HG03139 (cell line): ENCODE measurements around the gene RPS28.
"Not testable (repeated sequence)": the region's sequence is repeated elsewhere in the genome, so short reads cannot be mapped to it uniquely, and the experiment has no call there.

ENCODE experiments used
- ATAC-seq: cut with Tn5 transposase; IDR thresholded peaks from one replicate; pipeline ENCODE4 v1.9.1; 2021; ENCODE audit not compliant: unreplicated experiment

Gene RPS28

DNA sequence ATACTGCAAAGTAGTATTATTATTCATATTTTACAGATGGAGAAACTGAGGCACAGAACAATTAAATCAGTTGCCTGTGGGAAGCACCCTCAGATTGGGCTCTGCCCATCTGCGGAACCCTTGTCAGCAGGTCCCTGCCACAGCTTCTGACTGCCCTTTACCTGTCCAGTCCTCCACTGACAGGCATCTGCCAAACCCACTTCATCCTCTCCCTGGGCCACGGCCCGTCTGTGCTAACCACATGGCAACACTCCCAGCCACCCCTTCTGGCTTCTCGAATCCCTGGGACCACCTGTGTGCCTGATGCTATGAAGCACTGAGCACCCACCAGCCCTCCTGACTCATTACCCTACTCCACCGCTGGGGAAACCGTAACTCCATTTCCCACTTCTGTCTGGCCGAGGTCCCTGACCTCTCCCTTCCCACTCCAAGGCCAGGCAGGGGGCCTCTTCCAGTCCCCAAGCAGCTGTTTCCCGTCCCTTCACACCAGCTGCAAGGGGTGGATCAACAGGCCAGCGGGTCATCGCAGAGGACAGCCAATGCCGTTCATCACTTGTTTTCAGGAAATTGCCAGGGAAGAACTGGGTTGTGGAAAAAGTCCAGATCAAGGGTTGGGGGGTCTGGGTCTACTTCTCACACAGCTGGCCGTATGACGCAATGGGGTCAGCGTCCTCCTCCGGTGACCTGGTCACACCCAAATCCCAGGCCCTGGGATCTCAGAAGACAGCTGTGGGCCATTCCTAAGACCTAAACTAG, 19.2 kb downstream of the RPS28 start:
- ATAC-seq, result no peak

DNA sequence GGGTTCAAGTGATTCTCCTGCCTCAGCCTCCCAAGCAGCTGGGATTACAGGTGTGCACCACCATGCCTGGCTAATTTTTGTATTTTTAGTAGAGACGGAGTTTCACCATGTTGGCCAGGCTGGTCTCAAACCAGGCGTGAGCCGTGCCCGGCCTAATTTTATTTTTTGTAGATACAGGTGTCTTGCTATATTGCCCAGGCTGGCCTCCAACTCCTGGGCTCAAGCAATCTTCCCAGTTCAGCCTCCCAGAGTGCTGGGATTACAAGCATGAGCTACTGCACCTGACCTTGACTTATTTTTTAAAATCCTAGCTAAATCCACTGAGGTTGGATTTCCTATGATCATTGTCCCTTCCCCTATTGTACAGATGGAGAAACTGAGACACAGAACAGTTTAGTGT, 20.2 kb downstream of the RPS28 start:
- not testable (repeated sequence) for ATAC-seq

DNA sequence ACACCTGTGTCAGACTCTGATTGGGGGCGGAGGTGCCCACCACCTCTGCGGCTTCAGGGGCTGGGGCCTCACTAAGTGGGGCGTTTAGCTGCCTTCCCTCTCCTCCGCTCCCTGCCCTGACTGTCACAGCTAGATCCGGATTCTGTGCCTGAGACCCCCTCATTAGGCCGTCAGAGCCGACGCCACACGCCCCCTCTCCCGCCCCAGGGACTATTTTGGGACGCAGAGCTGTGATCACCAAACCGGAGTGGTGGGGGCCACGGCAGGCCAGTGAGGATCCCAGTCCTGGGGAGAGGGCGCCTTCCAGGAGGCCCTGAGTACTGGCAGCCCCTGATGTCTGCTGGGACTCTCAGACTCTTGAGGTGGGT, 21.0 kb downstream of the RPS28 start:
- ATAC-seq, result no peak

DNA sequence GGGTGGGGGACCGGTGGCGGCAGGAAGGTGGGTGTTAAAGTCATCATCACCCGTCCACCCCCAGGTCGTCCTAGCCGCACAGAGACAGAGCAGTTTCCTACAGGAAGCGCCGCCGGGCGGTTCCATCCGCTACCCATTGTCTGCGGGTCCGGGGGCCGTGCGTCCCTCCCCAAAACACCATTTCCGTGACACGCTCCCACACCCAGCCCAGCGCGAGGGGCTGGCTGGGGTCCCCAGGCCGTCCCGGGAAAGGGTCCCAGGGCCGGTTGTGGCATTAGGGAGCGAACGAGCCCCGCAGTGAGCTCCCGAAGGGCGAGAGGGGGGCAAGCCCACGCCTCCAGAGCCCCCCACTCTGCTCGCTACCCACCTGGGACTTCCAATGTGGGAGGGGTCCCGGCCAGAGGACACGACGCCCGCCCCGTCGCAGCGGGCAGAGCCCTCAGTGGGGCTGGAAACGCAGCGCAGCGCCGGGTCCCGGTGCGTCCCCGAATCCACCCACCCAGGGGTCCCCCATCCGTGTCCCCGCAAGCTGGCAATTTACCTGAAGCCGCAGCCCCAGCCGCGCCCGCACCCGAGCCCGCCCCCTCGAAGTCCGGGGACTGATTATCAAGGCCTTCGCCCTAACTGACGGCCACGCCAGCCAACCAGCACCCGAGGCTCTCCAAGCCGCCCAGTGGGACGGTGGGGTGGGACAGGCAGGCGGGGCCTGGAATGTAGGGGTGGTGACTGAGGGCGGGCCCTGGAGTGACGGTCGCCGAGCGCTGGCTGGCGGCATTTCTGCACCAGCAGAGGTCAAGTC, 21.6 kb downstream of the RPS28 start, which contains the start of gene KANK3:
Gene KANK3, minus strand, starts transcription at position 579 of the 799 bp plus-strand sequence. CDS start 5,434 bp downstream, outside the sequence.
- peak; percentile 91 for ATAC-seq

DNA sequence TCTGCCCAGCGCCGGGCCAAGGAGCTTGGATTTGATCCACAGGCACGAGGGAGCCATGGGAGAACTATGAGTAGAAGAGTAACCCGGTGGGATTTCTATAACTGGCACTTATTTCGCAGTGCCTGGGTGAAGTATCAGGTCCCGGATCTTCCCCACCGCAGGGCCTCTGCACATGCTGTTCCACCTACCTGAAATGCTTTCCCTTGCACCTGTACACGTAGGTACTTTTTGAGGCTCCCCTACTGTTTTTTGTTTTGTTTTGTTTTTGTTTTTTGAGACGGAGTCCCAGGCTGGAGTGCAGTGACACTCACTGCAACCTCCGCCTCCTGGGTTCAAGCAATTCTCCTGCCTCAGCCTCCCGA, 22.2 kb downstream of the RPS28 start:
- no peak for ATAC-seq

DNA sequence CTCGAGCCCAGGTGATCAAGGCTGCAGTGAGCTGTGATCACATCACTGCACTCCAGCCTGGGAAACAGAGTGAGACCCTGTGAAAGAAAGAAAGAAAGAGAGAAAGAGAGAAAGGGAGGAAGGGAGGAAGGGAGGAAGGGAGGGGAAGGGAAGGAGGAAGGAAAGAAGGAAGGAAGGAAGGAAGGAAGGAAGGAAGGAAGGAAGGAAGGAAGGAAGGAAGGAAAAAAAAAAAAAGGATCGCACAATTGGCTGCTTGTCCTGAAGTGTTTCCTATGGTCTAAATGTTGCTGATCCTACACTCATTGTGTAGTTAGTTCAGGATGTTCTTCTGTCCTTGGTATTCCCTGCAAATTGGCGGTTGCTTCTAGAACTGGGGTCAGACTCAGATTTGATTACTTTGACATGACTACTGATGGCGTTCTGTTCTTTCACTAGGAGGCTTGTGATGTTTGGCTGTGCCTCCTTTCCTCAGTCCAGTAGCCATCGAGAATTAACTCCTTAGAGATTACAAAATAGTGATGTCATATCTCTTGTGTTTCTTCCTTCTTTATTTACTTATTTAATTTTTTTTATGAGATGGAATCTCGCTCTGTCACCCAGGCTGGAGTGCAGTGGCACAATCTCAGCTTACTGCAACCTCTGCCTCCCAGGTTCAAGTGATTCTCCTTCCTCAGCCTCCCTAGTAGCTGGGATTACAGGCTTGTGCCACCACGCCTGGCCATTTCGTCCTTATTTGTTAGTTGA, 28.5 kb downstream of the RPS28 start:
- not testable (repeated sequence) for ATAC-seq

DNA sequence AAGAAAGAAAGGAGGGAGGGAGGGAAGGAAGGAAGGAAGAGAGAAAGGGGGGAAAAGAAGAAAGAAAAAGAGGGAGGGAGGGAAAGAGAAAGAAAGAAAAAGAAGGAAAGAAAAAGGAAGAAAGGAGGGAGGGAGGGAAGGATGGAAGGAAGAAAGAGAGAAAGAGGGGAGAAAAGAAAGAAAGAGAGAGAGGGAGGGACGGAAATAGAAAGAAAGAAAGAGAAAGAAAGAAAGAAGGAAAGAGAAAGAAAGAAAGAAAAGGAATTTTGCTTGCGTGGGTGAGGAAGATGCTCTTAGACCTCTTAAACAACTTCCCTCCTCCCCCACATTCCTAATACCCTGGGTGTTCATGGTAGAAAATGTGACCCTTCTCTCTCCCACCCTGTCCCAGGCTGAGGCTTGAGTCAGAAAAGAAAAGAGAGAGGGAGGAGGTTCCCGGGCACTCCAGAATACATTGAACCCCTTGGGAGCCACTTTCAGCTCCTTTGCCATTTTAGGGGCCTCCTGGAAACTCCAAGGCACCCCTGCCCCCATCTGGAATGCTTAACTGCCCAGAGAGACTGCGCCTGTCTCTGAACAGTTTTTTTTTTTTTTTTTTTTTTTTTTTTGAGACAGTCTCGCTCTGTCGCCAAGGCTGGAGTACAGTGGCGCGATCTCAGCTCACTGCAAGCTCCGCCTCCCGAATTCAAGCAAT, 31.0 kb downstream of the RPS28 start:
- ATAC-seq, result no peak

DNA sequence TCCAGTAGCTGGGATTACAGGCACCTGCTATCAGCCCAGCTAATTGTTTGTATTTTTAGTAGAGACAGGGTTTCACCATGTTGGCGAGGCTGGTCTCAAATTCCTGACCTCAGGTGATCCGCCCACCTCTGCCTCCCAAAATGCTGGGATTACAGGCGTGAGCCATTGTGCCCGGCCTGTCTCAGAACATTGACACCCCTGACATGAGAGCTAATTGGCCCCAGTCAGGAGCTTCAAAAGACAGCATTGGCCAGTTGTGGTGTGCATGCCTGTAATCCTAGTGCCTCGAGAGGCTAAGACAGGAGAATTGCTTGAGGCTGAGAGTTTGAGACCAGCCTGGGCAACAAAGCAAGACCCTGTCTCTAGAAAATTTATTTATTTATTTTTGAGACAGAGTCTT, 31.5 kb downstream of the RPS28 start:
- not testable (repeated sequence) for ATAC-seq

DNA sequence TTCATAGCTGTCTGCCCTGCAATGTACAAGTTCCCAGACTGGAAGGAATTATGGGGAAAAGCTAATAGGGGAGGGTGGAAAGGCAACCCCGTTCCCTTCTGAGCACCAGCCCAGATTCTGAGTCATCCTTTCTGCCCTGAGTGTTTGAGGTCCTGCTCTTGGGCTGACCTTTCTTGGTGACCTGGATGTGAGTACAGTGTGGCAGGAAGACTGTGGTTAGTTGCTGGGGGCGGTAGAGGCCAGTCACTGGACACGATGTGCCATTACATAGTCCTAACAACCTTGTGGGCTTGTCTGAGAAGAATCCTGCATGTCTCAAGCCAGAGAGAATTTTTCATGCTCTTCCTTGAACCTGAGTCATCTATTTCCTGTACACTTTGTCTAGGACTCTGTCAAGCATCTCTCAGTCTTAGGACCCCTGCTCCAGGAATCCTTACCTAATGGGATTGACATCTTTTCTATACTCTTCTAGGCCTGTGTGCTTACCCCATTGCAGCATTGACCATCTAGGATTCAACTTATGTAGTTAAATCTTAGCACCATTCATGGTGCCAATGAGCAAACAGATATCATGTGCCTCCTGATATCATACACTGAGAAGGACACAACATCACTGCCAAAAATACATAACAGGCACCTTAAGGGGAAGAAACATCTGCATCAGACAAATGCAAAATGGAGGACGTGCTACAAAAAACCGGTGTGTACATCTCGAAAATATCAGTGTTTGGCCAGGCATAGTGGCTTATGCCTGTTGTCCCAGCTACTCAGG, 34.5 kb downstream of the RPS28 start:
- no peak for ATAC-seq

DNA sequence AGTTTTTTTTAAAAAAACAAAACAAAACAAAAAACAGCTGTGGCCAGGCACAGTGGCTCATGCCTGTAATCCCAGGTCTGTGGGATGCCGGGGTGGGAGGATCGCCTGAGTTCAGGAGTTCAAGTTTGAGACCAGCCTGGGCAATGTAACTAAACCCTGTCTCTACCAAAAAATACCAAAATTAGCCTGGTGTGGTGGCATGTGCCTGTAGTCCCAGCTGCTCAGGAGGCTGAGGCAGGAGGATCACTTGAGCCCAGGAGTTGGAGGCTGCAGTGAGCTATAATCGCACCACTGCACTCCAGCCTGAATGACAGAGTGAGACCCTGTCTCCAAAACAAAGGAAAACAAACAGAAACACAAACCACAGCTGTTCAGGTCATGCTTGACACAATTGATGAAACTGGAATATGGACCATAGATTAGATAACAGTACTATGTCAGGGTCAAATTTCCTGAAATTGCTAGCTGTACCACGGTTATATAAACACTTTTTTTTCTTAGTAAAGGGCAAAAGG, 35.8 kb downstream of the RPS28 start:
- ATAC-seq, result no peak

DNA sequence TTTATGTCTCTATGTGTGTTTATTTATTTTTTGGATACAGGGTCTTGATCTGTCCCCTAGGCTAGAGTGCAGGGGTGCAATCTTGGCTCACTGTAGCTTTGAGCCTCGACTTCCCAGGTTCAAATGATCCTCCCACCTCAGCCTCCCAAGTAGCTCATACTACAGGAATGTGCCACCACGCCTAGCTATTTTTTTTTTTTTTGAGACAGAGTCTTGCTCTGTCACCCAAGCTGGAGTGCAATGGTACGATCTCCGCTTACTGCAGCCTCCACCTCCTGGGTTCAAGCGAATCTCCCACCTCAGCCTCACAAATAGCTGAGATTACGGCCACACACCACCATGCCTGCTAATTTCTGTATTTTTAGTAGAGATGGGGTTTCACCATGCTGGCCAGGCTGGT, 37.7 kb downstream of the RPS28 start:
- ATAC-seq, result no peak

DNA sequence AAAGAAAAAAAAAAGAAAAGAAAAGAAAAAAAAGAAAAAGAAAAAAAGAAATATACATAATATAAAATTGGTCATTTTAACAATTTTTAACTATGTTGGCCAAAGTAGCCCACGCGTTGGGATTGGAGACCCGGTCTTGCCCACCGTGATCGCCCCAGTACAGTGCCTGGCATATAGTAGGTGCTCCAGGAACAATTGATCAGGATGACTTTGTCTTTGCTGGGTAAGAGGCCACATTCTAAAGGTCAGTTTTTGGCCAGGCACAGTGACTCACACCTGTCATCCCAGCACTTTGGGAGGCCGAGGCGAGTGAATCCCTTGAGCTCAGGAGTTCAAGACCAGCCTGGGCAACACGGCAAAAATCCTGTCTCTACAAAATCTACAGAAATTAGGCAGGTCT, 38.9 kb downstream of the RPS28 start:
- ATAC-seq, result no peak

DNA sequence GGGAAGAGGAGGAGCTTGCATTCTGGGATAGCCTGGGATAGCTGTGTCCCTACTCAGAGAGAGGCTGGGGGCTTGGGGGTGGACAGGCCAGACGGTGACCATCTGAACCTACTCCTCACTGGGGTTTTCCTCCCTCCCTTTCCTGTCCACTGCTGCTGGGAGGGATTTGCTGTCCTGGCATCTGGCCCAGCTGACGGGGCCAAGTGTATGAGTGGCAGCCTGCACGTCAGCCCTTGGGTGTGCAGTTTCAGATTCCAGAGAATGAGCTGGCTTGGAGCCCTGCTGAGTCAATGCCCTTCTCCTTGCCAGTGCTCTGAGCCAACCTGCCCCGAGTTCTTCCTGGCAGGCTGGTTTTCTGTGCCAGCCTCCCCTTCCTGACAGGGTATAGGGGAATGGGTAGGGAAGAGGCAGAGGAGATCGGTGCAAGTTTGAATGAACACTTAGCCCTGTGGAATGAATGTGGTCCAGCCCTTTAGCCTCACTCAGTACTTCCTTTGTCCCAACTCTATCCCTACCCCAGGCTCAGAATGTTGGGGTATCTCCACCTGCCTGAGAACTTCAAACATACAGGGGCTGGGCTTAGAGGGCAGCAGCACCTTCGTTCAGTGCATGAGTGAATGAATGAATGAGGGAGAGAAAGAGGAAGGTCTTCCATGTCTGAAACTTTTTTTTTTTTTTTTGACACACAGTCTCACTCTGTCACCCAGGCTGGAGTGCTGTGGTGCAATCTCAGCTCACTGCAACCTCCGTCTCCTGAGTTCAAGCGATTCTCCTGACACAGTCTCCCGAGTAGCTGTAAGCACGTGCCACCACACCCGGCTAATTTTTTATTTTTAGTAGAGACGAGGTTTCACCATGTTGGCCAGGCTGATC, 40.9 kb downstream of the RPS28 start:
- no peak for ATAC-seq

DNA sequence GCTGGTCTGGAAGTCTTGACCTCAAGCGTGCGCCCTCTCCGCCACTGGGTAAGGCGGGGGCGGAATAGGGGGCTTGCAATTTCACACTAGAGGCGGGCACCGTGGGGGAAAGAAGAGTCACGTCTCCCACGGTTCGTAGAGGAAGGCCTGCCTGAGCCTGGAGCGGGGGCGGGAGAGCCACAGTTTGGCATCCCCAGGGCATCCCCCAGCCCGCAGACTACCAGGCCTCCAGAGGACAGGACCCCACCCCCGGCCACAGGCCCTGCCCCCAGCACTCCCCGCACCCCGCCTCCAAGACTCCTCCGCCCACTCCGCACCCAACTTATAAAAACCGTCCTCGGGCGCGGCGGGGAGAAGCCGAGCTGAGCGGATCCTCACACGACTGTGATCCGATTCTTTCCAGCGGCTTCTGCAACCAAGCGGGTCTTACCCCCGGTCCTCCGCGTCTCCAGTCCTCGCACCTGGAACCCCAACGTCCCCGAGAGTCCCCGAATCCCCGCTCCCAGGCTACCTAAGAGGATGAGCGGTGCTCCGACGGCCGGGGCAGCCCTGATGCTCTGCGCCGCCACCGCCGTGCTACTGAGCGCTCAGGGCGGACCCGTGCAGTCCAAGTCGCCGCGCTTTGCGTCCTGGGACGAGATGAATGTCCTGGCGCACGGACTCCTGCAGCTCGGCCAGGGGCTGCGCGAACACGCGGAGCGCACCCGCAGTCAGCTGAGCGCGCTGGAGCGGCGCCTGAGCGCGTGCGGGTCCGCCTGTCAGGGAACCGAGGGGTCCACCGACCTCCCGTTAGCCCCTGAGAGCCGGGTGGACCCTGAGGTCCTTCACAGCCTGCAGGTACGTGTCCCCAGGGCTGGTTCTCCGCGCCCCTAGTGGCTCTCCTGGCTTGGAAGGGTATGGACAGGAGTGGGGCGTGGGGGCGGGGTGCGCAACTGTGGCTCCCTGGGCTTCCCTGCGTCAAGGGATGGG, 42.8 kb downstream of the RPS28 start, which contains the start of gene ANGPTL4:
Gene ANGPTL4, plus strand, starts transcription at position 353 of the 969 bp plus-strand sequence. Its CDS starts 167 bp downstream, at position 520.
- no peak for ATAC-seq

DNA sequence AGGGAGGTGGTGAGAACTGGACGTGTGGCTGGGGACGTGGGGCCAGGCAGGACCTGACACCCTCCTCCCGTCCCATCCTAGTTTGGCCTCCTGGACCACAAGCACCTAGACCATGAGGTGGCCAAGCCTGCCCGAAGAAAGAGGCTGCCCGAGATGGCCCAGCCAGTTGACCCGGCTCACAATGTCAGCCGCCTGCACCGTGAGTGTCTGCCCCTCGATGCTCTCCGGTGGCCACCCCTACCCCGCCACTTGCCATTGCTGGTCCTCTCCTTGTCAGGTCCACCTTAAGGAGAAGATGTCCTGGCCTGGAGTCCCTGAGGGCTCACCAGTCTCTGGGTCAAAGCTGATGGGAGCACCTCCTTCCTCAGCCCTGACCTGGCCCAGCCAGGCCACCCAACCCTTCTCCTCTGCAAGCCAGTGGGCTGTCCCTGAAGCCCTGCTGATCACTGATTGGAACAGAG, 44.9 kb downstream of the RPS28 start:
- ATAC-seq, result no peak

DNA sequence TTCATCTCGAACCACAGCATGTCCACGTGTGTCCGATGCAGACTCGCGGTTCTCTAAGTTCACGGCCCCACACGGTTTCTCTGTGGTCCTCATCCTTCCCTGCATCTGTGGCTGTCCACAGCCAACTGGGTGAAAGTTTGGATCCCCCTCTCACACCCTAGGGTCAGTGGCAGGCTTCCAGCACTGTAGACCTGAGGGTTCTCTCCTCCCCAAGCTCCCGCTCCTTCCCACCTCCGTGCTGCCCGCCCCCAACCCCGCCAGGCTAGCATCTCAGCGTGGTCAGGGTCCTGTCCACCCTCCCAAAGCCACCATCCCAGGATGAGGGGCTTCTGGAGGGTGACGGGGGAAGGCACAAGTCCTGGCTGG, 45.6 kb downstream of the RPS28 start:
- no peak for ATAC-seq

DNA sequence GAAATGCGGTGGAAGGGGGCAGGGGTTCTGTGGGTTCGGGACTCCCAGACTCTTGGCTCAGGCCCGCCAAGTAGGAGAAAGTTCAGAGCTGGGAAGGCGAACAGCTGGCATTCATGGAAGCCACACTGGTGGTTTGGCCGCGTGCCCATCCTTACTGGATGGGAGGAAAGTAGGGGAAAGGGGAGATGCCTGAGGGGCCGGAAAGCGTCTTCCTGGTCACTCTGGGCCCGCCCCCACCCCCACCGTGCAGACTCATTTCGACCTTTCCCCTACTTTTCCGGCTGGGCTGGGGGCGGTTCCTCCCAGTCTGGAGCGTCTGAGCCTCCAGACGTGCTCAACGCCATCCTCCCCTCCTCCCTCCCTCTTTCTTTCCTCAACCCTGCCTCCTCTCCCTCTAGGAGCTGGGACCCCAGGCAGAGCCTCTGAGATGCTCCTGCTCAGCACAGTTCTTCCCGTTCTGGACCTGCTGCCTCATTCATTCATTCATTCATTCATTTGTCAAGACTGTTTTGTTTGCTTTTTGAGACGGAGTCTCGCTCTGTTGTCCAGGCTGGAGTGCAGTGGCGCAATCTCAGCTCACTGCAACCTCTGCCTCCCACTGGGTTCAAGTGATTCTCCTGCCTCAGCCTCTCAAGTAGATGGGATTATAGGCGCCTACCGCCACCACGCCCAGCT, 46.2 kb downstream of the RPS28 start:
- ATAC-seq, result no peak
